Right lobe of liver (tissue), 4 donors: Measurements from ENCODE around the gene CCSAP.

Experiments
- CTCF ChIP-seq, 4 donors: fragments of 200-600 bp in 3 of 4; fragments of 450-650 bp in 1 of 4; IDR thresholded peaks; one replicate each; pipeline versions ENCODE4 v1.5.1 to v1.8.0; 2016 to 2022; ENCODE audit warnings: antibody characterized with exemption in 4 of 4, mild to moderate bottlenecking in 2 of 4
- POLR2A ChIP-seq: fragments of 450-650 bp; IDR thresholded peaks from one replicate; pipeline ENCODE4 v1.6.1; 2017; ENCODE audit warnings: antibody characterized with exemption, mild to moderate bottlenecking
- donor health status: DM: no; HTN: no; CAD: no.
- donor health status: DM: no; HTN: no; CAD: no.
- donor health status: DM: no; HTN: yes; CAD: no.

GRCh38 chr1:229349463-229350385 is 6.9 kb upstream of the CCSAP start:
- TF ChIP-seq CTCF (IDR thresholded peaks at IDR 0.05): no peak
- TF ChIP-seq POLR2A: no peak
